Prostate gland (tissue), 2 donors: ENCODE data around the gene SARNP.

Experiments
- CTCF ChIP-seq, 4 experiments: fragments of 200-600 bp in 2 of 4; fragments of 450-650 bp in 2 of 4; sonication (generic) in 2 of 4; IDR thresholded peaks; 1 replicate in 3 of 4; 2 replicates in 1 of 4; pipeline ENCODE4 v1.5.1; 2016 to 2019; ENCODE audit warnings: antibody characterized with exemption in 4 of 4, mild to moderate bottlenecking in 2 of 4, moderate library complexity in 2 of 4
- POLR2A ChIP-seq: fragments of 450-650 bp; IDR thresholded peaks from one replicate; pipeline ENCODE4 v1.6.1; 2016; ENCODE audit warnings: antibody characterized with exemption, mild to moderate bottlenecking

GRCh38 chr12:55838361-55838760 lies 20.8 kb upstream of the SARNP start:
- no peak for TF ChIP-seq CTCF (IDR thresholded peaks at IDR 0.05)
- no peak for TF ChIP-seq POLR2A
